GM04504 (cell line): ENCODE measurements around the gene RS1.

Source experiments
- DNase-seq: peaks from one replicate; pipeline ENCODE4 v3.0.0-alpha.2; 2012; ENCODE audit warnings: low read depth

The RS1 gene

GRCh38 chrX:18668071-18668835, 3.7 kb downstream of the RS1 start:
- no peak for DNase-seq

GRCh38 chrX:18666614-18667013, 5.3 kb downstream of the RS1 start:
- no peak for DNase-seq

- DNase-seq, result no peak
These were observed 7.0 kb downstream of the RS1 start for GRCh38 chrX:18664947-18665346.

GRCh38 chrX:18661273-18661672, 10.6 kb downstream of the RS1 start:
- DNase-seq, result no peak

- no peak for DNase-seq
These were observed 16.8 kb downstream of the RS1 start for GRCh38 chrX:18654875-18655836.

- DNase-seq, result no peak
These were observed 19.3 kb downstream of the RS1 start for GRCh38 chrX:18652636-18653035.

GRCh38 chrX:18650662-18651061, 21.2 kb downstream of the RS1 start:
- no peak for DNase-seq

- DNase-seq, result no peak
These were observed 22.4 kb downstream of the RS1 start for GRCh38 chrX:18649498-18649951.

GRCh38 chrX:18647621-18648020, 24.3 kb downstream of the RS1 start:
- DNase-seq, result no peak

GRCh38 chrX:18643853-18644252, 28.1 kb downstream of the RS1 start:
- no peak for DNase-seq

GRCh38 chrX:18643243-18643642, 28.7 kb downstream of the RS1 start:
- DNase-seq, result no peak

GRCh38 chrX:18640686-18641085, 31.2 kb downstream of the RS1 start:
- no peak for DNase-seq

GRCh38 chrX:18639280-18639679, 32.6 kb downstream of the RS1 start:
- no peak for DNase-seq

- no peak for DNase-seq
These were observed 33.5 kb downstream of the RS1 start for GRCh38 chrX:18638398-18638797.

GRCh38 chrX:18630934-18631333, 41.0 kb downstream of the RS1 start:
- DNase-seq, result no peak

- no peak for DNase-seq
These were observed 47.3 kb downstream of the RS1 start for GRCh38 chrX:18624599-18624998.

- no peak for DNase-seq
These were observed 51.6 kb downstream of the RS1 start for GRCh38 chrX:18620349-18620748.

- no peak for DNase-seq
These were observed 52.6 kb downstream of the RS1 start for GRCh38 chrX:18619288-18619687.

GRCh38 chrX:18617407-18617750, 54.5 kb downstream of the RS1 start:
- peak; percentile 9 for DNase-seq

- DNase-seq, result no peak
These were observed 55.1 kb downstream of the RS1 start for GRCh38 chrX:18616688-18617406.

- no peak for DNase-seq
These were observed 57.8 kb downstream of the RS1 start for GRCh38 chrX:18613930-18614639.

- DNase-seq, result no peak
These were observed 63.9 kb downstream of the RS1 start for GRCh38 chrX:18607966-18608365.
